ENCODE data around the gene UBE2F.
"Not testable (repeated sequence)": the region's sequence is repeated elsewhere in the genome, so short reads cannot be mapped to it uniquely, and the experiment has no call there.

Gene UBE2F

GRCh38 chr2:238022594-238023157, 55.9 kb downstream of the UBE2F start:
- DNase-seq: no peak

- no peak for DNase-seq
Observed at GRCh38 chr2:238023608-238024007, 56.8 kb downstream of the UBE2F start.

GRCh38 chr2:238024986-238025385, 58.2 kb downstream of the UBE2F start:
- no peak for DNase-seq

- DNase-seq: no peak
Observed at GRCh38 chr2:238025741-238026360, 59.0 kb downstream of the UBE2F start.

- DNase-seq: no peak
Observed at GRCh38 chr2:238027058-238027457, 60.2 kb downstream of the UBE2F start.

- DNase-seq: no peak
Observed at GRCh38 chr2:238027591-238028415, 61.0 kb downstream of the UBE2F start.

GRCh38 chr2:238029853-238030252, 63.0 kb downstream of the UBE2F start:
- no peak for DNase-seq

GRCh38 chr2:238030422-238031155, 63.8 kb downstream of the UBE2F start:
- DNase-seq: no peak

- DNase-seq: no peak
Observed at GRCh38 chr2:238031751-238032150, 64.9 kb downstream of the UBE2F start.

- DNase-seq: no peak
Observed at GRCh38 chr2:238032755-238033337, 66.0 kb downstream of the UBE2F start.

- DNase-seq: not testable (repeated sequence)
Observed at GRCh38 chr2:238033991-238034390, 67.2 kb downstream of the UBE2F start.

- DNase-seq: no peak
Observed at GRCh38 chr2:238038203-238038602, 71.4 kb downstream of the UBE2F start.

GRCh38 chr2:238039151-238039550, 72.3 kb downstream of the UBE2F start:
- no peak for DNase-seq

GRCh38 chr2:238039985-238040384, 73.2 kb downstream of the UBE2F start:
- no peak for DNase-seq

- DNase-seq: no peak
Observed at GRCh38 chr2:238040918-238041317, 74.1 kb downstream of the UBE2F start.

- DNase-seq: no peak
Observed at GRCh38 chr2:238042090-238042489, 75.3 kb downstream of the UBE2F start.

GRCh38 chr2:238042849-238043584, 76.2 kb downstream of the UBE2F start:
- no peak for DNase-seq

GRCh38 chr2:238043851-238044250, 77.0 kb downstream of the UBE2F start:
- DNase-seq: no peak

GRCh38 chr2:238045575-238045974, 78.8 kb downstream of the UBE2F start:
- DNase-seq: no peak

GRCh38 chr2:238046725-238047270, 80.0 kb downstream of the UBE2F start:
- DNase-seq: no peak

GRCh38 chr2:238053191-238053776, 86.5 kb downstream of the UBE2F start:
- DNase-seq: no peak

- DNase-seq: no peak
Observed at GRCh38 chr2:238055841-238056240, 89.0 kb downstream of the UBE2F start.
